Subcutaneous adipose tissue (tissue), 4 donors: ENCODE results near the gene PCLO. TPM values are rescaled to one million over a fixed set of nuclear protein-coding genes. Genes with fewer than 3 reads are reported as not detected.

Source experiments
- CTCF ChIP-seq: fragments of 450-650 bp; IDR thresholded peaks from one replicate; pipeline ENCODE4 v1.5.1; 2016; ENCODE audit warnings: low read depth, mild to moderate bottlenecking, control low read depth, antibody characterized with exemption, moderate library complexity
- total RNA-seq, 4 donors: library from RNA; depleted of rRNA; stranded (reverse); fragments of >200 nt; gene quantifications; one replicate each; pipeline ENCODE4 v1.1.0, GENCODE V29; 2016

PCLO gene
- total RNA-seq, 4 donors from 2014 or later, result 0.34 to 13.8 (median 4.2) TPM

GRCh38 chr7:82932516-82932915, 230.2 kb downstream of the PCLO start:
- TF ChIP-seq CTCF, result no peak

- TF ChIP-seq CTCF, result no peak
These were observed 236.2 kb downstream of the PCLO start for GRCh38 chr7:82926477-82926876.

- no peak for TF ChIP-seq CTCF
These were observed 237.4 kb downstream of the PCLO start for GRCh38 chr7:82925331-82925730.

- no peak for TF ChIP-seq CTCF
These were observed 256.2 kb downstream of the PCLO start for GRCh38 chr7:82906502-82906901.

- TF ChIP-seq CTCF, result no peak
These were observed 257.8 kb downstream of the PCLO start for GRCh38 chr7:82904871-82905270.

- no peak for TF ChIP-seq CTCF
These were observed 265.2 kb downstream of the PCLO start for GRCh38 chr7:82897500-82897899.

- no peak for TF ChIP-seq CTCF
These were observed 276.4 kb downstream of the PCLO start for GRCh38 chr7:82886324-82886723.
